ENCODE measurements around the gene LTN1. TPM values are rescaled to one million over a fixed set of nuclear protein-coding genes. Genes with fewer than 3 reads are reported as not detected.

LTN1 gene
- total RNA-seq, 1 donor from 2014 or later, result 32.9 TPM

DNA sequence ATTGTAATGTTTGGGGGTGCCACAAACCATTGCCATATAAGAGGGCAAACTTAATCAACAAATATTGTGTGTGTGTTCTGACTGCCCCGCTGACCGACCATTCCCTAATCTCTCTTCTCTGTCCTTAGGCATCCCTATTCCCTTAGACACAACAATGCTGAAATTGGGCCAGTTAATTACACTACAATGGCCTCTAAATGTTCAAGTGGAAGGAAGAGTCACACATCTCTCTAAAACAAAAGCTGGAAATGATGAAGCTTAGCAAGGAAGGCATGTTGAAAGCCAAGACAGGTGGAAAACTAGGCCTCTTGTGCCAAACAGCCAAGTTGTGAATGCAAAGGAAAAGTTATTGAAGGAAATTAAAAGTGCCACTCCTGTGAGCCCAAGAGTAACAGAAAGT is 30.2 kb downstream of the LTN1 start:
- no peaks in the 10 kb centered on the region for H3K4me1 Mint-ChIP-seq (ENCODE audit: low read depth, unreplicated experiment)
- H3K36me3 Mint-ChIP-seq (ENCODE audit: unreplicated experiment), result no peaks in the 10 kb centered on the region
- DNase-seq, result no peak
- TF ChIP-seq, protein P1, sequence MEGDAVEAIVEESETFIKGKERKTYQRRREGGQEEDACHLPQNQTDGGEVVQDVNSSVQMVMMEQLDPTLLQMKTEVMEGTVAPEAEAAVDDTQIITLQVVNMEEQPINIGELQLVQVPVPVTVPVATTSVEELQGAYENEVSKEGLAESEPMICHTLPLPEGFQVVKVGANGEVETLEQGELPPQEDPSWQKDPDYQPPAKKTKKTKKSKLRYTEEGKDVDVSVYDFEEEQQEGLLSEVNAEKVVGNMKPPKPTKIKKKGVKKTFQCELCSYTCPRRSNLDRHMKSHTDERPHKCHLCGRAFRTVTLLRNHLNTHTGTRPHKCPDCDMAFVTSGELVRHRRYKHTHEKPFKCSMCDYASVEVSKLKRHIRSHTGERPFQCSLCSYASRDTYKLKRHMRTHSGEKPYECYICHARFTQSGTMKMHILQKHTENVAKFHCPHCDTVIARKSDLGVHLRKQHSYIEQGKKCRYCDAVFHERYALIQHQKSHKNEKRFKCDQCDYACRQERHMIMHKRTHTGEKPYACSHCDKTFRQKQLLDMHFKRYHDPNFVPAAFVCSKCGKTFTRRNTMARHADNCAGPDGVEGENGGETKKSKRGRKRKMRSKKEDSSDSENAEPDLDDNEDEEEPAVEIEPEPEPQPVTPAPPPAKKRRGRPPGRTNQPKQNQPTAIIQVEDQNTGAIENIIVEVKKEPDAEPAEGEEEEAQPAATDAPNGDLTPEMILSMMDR (IDR thresholded peaks at IDR 0.05; ENCODE audit: partially characterized antibody, unreplicated experiment), result no peak
- H3K9me3 Mint-ChIP-seq (ENCODE audit: unreplicated experiment), result no peaks in the 10 kb centered on the region
- no peak overlapping the region for H3K27ac Mint-ChIP-seq (ENCODE audit: unreplicated experiment)
- no peaks in the 10 kb centered on the region for H3K27me3 Mint-ChIP-seq (ENCODE audit: unreplicated experiment)
- H3K4me3 Mint-ChIP-seq (ENCODE audit: unreplicated experiment), result no peak overlapping the region

DNA sequence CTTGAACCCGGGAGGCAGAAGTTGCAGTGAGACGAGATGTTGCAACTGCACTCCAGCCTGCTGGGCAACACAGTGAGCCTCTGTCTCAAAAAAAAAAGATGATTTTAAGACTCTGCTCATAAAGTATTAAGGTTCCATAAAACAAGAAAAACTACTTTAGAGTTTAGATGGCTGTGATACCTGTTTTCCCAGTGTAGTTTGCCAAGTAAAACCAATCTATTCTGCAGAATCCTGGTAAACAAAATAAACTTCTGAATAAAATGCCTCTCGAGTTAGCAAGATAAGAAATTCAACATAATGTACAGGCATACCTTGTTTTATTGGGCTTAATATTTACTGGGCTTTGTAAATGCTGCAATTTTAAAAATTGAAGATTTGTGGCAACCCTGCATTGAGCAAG is 30.8 kb downstream of the LTN1 start:
- Mint-ChIP-seq H3K27me3 (ENCODE audit: unreplicated experiment) (no peaks in the 10 kb centered on the region), H3K36me3 (ENCODE audit: unreplicated experiment) (no peaks in the 10 kb centered on the region), H3K27ac (ENCODE audit: unreplicated experiment) (no peak overlapping the region), H3K4me3 (ENCODE audit: unreplicated experiment) (no peak overlapping the region), H3K9me3 (ENCODE audit: unreplicated experiment) (no peaks in the 10 kb centered on the region), H3K4me1 (ENCODE audit: low read depth, unreplicated experiment) (no peaks in the 10 kb centered on the region)
- TF ChIP-seq, protein P1 (IDR thresholded peaks at IDR 0.05; ENCODE audit: partially characterized antibody, unreplicated experiment), result no peak
- no peak for DNase-seq

DNA sequence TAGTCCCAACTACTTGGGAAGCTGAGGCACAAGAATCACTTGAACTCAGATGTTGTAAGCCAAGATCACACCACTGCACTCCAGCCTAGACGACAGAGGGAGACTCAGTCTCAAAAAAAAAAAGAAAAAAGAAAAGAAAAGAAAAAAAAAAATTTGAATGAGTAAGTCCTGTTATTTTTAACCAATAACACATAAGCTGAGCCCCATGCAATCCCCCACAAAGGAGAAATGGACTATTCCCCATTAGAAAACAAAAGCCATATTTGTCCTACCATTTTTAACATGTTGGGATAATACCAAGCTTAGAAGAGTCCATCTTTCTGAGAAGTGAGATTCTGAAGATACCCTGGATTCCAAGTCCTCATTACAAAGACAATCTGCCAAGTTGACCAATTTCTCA is 32.4 kb downstream of the LTN1 start:
- Mint-ChIP-seq H3K9me3 (ENCODE audit: unreplicated experiment) (no peaks in the 10 kb centered on the region), H3K4me3 (ENCODE audit: unreplicated experiment) (no peak overlapping the region), H3K27ac (ENCODE audit: unreplicated experiment) (no peak overlapping the region), H3K36me3 (ENCODE audit: unreplicated experiment) (no peaks in the 10 kb centered on the region), H3K27me3 (ENCODE audit: unreplicated experiment) (no peaks in the 10 kb centered on the region), H3K4me1 (ENCODE audit: low read depth, unreplicated experiment) (no peaks in the 10 kb centered on the region)
- no peak for DNase-seq
- TF ChIP-seq, protein P1 (IDR thresholded peaks at IDR 0.05; ENCODE audit: partially characterized antibody, unreplicated experiment), result no peak

DNA sequence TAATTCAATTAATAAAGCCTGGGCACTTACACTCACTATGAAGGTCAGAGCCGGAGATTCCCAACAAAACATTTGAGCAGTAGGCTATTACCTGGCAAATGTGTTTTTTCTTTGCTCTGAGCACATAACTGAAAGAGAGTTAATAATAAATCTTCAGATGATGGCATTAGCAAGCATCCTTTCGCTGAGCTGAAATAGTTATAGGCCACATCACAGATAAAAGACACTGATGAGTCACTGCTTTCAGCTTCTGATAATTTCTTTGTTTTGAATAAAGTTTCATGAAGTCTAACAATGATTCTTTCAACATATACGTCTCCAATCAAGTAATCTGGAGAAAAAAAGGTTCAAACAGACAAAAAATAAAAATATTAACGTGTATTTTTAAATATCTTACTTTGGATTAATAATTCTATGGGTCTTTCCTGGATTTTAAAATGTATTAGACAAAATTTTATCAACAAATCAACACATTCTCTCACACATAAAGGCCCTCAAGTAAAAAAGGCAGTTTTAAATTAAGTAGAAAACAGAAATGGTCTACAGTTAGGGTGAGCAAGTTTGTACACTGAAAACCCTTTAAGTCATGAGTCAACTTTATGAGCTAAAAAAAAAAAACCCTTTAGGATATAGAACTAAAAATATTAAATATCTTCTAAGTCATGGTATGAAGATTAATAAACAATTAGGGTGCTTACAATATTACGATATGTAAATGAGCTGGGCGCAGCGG is 33.1 kb downstream of the LTN1 start:
- Mint-ChIP-seq H3K27me3 (ENCODE audit: unreplicated experiment) (no peaks in the 10 kb centered on the region), H3K9me3 (ENCODE audit: unreplicated experiment) (no peaks in the 10 kb centered on the region), H3K4me3 (ENCODE audit: unreplicated experiment) (no peak overlapping the region), H3K27ac (ENCODE audit: unreplicated experiment) (no peak overlapping the region), H3K36me3 (ENCODE audit: unreplicated experiment) (no peaks in the 10 kb centered on the region), H3K4me1 (ENCODE audit: low read depth, unreplicated experiment) (no peaks in the 10 kb centered on the region)
- TF ChIP-seq, protein P1 (IDR thresholded peaks at IDR 0.05; ENCODE audit: partially characterized antibody, unreplicated experiment), result no peak
- DNase-seq, result no peak

DNA sequence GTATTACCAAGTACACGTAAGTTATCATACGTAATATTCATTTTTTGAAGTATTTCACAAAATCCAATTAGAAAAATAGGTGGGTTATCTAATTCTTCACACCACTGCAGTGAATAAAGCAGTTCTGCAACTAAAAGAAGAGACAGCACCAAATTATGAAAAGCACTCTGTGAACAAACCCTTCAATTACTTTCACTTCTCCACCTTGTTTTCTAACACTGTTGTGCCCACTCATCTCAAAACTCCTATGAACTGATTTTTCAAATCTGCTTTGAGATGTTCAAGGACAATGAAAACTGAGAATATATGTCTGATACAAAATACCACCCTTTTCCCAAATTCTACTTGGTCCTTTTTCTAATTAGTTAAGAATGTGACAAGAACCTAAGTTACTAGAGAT is 39.4 kb downstream of the LTN1 start:
- TF ChIP-seq, protein P1 (IDR thresholded peaks at IDR 0.05; ENCODE audit: partially characterized antibody, unreplicated experiment), result no peak
- no peaks in the 10 kb centered on the region for H3K4me1 Mint-ChIP-seq (ENCODE audit: low read depth, unreplicated experiment)
- peaks cover 2% of the 10 kb centered on the region for H3K27me3 Mint-ChIP-seq (ENCODE audit: unreplicated experiment)
- no peaks in the 10 kb centered on the region for H3K36me3 Mint-ChIP-seq (ENCODE audit: unreplicated experiment)
- H3K4me3 Mint-ChIP-seq (ENCODE audit: unreplicated experiment), result no peak overlapping the region
- H3K27ac Mint-ChIP-seq (ENCODE audit: unreplicated experiment), result no peak overlapping the region
- no peaks in the 10 kb centered on the region for H3K9me3 Mint-ChIP-seq (ENCODE audit: unreplicated experiment)
- no peak for DNase-seq
